Fibroblast of gingiva (primary cell): ENCODE results near the gene MSL1.
A peak's percentile ranks its signal among the peaks of the same experiment; 100 is the strongest.

Experiments
- DNase-seq: peaks from one replicate; pipeline ENCODE4 v3.0.0-alpha.2; 2011; ENCODE audit warnings: low read depth

The MSL1 gene

DNA sequence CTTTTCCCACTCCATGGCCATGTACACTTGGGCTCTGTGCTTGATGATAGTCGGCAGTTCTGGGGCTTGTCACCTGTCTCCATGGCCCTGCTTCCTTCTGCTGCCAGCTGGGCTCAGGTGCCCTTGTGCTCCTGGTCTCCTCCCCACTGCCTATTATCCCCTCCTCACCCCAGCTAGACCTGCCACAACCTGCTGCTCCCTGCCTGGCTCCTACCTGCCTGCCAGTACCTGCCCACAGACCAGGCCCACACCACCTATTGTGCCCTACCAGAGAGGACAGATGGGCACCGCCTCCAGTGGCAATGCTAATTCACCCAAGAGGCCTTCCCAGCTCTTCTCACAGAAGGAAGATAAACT lies 55.0 kb downstream of the MSL1 start:
- DNase-seq: no peak

GRCh38 chr17:40177275-40177874 lies 55.6 kb downstream of the MSL1 start, which contains the start of gene RAPGEFL1:
RAPGEFL1 (plus strand) TSS chr17:40177470; CDS start chr17:40177862, 392 bp downstream.
- peak; percentile 44 for DNase-seq

DNA sequence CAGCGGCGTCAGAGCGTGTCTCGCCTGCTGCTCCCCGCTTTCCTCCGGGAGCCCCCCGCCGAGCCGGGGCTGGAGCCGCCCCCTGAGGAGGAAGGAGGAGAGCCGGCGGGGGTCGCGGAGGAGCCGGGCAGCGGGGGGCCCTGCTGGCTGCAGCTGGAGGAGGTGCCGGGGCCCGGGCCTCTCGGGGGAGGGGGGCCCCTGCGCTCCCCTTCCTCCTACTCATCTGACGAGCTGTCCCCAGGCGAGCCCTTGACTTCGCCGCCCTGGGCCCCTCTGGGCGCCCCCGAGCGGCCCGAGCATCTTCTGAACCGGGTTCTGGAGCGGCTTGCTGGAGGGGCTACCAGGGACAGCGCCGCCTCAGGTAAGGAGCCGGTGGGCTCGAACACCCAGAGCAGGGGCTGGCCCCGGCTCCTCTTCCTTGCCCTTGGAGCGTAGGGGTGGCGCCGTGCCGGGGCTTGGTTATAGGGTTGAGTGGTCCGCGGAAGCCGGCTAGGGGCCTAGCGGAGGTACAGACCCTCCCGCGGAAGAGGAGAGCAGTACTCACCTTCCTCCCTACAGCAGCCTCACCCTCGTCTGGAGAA lies 56.3 kb downstream of the MSL1 start:
- DNase-seq: no peak

- no peak for DNase-seq
Measured at GRCh38 chr17:40178660-40179059, 56.9 kb downstream of the MSL1 start.

- DNase-seq: no peak
Measured at GRCh38 chr17:40179923-40180659, 58.3 kb downstream of the MSL1 start.

GRCh38 chr17:40180694-40181093 lies 58.9 kb downstream of the MSL1 start:
- no peak for DNase-seq

DNA sequence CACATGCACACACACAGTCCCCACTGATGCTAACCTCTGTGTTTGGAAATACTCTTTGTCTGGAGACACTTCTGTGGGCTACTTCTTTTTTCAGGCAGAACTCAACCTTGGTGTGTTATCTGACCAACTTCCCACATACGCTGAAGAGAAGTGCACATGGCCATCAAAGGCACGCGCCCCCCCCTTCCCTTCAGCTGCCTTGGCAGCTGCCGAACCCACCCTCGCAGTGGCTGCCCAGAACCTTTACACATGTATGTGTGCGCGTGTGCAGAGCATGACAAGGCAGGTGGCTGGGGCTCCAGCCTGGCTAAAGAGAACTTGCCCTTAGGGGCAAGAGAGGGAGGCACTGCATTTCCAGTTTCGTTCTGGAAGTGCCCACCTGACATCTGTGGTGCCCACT lies 59.4 kb downstream of the MSL1 start:
- no peak for DNase-seq

GRCh38 chr17:40182606-40183005 lies 60.8 kb downstream of the MSL1 start:
- no peak for DNase-seq
